SK-N-DZ (cell line): Measurements from ENCODE around the gene CCDC54. TPM values are rescaled to one million over a fixed set of nuclear protein-coding genes. Genes with fewer than 3 reads are reported as not detected.
"Not testable (repeated sequence)": the region's sequence is repeated elsewhere in the genome, so short reads cannot be mapped to it uniquely, and the experiment has no call there.

Source experiments
- DNase-seq: peaks from one replicate; pipeline ENCODE4 v3.0.0-alpha.2; 2015; ENCODE audit warnings: low spot score
- polyA plus RNA-seq, 2 experiments: library from polyadenylated mRNA; depleted of rRNA; stranded (reverse); fragments of >200 nt; gene quantifications; 2 replicates each; pipeline ENCODE4 v1.2.3, GENCODE V29; 2014

The CCDC54 gene
- polyA plus RNA-seq (2014; cell fraction: cytosol; rRNA removed): not detected in 2 replicates
- polyA plus RNA-seq (2014; cell fraction: nucleus; rRNA removed): not detected in 2 replicates

DNA sequence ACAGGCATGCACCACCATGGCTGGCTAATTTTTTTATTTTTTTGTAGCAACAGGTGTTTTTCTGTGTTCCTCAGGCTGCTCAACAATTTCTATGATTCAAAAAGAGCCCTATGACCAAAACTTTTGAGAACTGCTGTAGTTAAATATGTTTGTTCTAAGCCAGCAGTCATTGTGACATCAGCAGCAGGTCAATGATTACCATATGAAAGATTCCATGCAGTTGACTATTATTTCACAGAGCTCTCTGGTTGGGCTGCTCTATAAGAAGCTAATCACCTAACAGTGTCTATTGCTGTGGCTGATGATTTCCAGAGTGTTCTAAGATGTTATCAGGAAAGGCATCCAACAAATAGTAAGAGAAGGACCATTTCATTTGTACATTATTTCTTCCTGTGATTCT, at the start of gene CCDC54:
Gene CCDC54 (plus strand): TSS at position 289 of the 400 bp plus-strand sequence. CDS start 149 bp downstream, outside the sequence.
- DNase-seq: no peak

- DNase-seq: no peak
These were observed 49.2 kb upstream of the CCDC54 start for GRCh38 chr3:107328069-107328468.

- no peak for DNase-seq
These were observed 48.2 kb upstream of the CCDC54 start for GRCh38 chr3:107329088-107329487.

DNA sequence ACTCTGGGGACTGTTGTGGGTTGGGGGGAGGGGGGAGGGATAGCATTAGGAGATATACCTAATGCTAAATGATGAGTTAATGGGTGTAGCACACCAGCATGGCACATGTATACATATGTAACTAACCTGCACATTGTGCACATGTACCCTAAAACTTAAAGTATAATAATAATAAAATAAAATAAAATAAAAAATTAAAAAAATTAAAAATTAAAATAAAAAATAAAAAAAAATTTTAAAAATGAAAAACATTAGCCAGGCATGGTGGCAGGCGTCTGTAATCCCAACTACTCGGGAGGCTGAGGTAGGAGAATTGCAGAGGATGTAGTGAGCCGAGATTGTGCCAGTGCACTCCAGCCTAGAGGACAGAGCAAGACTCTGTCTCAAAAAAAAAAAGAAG, 37.5 kb upstream of the CCDC54 start:
- DNase-seq: not testable (repeated sequence)

- DNase-seq: no peak
These were observed 32.5 kb upstream of the CCDC54 start for GRCh38 chr3:107344722-107345121.

- no peak for DNase-seq
These were observed 31.3 kb upstream of the CCDC54 start for GRCh38 chr3:107345822-107346405.

- no peak for DNase-seq
These were observed 30.7 kb upstream of the CCDC54 start for GRCh38 chr3:107346564-107346963.

GRCh38 chr3:107347751-107348150, 29.5 kb upstream of the CCDC54 start:
- DNase-seq: no peak

- DNase-seq: no peak
These were observed 20.5 kb upstream of the CCDC54 start for GRCh38 chr3:107356706-107357105.

DNA sequence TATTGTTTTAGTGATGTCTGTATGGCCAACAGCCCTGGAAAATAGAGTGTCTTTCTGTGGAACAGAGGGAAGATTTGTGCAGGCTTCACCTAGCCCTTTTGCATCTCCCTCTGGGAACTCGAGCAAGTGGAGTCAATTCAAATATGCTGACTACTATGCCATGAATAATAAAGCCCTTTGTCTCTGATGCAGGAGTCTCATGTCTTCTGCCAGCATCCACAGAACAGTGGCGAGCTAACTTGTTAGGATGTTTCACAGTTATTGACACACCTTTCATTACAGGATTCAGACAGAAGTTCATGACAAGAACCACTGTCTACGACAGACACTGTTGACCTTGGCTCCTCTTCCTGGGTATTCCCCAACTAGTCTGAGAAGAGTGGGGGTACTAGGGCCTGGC, 15.6 kb upstream of the CCDC54 start:
- DNase-seq: no peak

DNA sequence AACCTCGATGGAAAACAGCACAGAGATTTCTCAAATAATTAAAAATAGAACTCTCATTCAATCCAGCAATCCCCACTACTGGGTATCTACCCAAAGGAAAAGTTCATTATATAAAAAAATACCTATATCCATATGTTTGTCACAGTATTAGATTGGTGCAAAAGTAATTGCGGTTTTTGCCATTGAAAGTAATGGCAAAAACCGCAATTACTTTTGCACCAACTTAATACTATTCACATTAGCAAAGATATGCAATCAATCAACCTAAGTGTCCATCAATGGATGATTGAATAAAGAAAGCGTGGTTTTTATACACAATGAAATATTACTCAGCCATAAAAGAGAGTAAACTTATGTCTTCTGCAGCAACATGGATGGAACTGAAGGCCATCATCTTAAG, 12.2 kb upstream of the CCDC54 start:
- DNase-seq: no peak

DNA sequence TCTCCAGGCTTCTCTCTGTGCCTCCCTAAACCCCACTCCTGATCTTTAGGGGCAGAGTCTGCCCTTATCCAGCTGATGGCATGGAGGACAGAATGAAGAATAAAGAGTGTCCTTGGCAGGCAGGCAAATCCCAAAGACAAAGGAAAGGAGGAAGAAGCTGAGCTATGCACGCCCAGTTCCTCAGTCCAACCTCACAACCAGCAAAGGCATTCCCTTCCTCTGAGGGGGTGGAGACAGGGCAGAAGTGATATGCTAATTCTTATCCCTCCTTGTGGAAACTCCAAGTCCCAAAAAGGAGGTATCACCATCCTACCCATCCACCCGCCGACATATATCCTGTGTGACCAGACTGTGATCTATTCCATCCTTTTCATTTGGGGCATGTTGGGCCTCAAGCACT, 10.5 kb upstream of the CCDC54 start:
- DNase-seq: no peak

GRCh38 chr3:107367353-107367752, 9.9 kb upstream of the CCDC54 start:
- no peak for DNase-seq

GRCh38 chr3:107368654-107369398, 8.4 kb upstream of the CCDC54 start:
- no peak for DNase-seq

DNA sequence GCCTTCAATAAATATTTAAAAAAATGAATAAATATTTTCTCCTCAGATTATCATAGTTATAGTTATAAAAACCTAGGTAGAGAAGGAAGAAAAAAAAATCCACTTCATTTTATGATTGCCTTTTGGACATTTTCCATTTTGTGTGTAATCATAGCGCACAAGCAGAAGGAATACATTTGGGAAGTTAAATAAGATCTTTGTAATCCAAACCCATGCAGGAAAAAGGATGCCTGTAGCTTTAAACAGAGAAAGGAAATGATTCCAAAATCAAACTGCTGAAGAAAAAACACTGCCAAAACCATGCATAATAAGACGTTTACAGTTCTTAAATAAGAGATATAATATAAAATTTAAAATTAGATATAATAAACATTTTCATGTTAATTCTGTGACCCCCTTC, 7.4 kb upstream of the CCDC54 start:
- DNase-seq: no peak

GRCh38 chr3:107370907-107371306, 6.3 kb upstream of the CCDC54 start:
- no peak for DNase-seq

DNA sequence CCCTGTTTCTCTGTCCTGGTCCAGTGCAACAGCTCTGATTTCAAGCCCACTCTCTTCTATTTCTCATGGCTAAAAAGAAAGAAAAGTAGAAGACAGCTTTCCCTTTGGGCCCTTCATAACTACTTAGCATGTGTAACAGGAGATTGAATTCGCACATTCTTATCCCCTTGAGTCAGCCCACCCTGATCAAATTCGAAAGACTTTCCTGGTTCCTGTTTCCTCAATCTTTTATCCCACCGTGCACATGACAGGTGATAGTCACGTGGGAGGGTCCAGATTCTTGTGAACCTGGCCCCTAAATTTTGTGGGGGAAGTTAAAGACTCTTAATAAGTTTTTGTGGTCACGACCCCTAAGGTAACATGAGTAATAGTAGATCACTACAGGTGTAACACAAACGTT, 4.7 kb upstream of the CCDC54 start:
- no peak for DNase-seq

- DNase-seq: no peak
These were observed 3.3 kb upstream of the CCDC54 start for GRCh38 chr3:107373896-107374295.

DNA sequence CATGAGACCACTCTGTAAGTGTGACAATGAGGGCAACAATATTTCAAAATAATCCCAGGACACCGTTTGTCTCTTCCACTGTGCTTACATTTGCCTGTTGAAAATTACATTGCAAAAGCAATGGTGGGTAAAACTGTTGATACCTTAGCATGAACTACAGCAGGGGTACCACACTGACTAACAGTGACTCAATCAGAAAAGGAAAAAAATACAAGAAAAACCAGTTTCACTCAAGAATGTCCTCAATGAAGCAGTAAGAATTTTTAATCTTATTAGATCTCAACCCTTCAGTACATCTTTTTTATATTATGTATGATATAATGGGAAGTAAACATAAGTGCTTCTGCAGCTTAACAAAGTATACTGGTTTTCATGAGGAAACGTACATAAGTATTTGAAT, 1.6 kb upstream of the CCDC54 start:
- no peak for DNase-seq

DNA sequence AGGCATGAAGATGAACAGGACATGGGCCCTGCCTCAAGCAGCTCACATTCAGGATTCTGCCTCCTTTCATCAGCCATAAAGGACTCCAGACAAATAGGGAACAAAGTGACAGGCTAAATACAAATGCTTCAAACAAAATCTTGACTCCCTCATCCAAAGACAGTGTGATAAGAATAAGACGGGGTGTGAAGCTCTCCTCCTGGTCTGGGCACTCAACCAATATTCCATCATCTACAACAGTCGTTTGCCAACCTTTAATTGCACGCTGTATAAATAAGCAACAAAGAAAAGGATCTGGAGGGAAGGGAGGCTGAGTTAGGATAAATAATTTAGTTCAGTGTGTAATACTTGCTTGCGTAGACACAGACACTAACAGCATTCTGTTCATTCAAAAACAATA, 5.4 kb downstream of the CCDC54 start:
- no peak for DNase-seq

DNA sequence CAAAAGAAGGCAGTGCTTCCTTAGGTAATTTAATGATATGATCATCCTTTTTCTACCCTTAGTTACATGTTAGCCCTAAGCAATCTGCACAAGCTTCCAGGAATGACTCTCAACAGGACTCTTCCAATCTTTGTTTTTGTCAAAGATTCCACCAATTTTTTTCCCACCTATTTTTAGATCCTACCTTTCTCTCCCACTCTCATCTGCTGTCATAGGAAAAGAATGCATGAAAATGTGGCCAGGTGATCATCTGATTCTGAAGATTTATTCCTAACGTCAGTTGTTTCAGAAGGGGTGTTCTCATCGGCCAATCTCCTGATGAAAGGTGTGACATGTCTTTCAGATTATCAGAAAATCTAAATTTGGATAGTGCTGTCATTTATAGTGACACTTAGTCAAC, 7.2 kb downstream of the CCDC54 start:
- DNase-seq: no peak

- no peak for DNase-seq
These were observed 7.7 kb downstream of the CCDC54 start for GRCh38 chr3:107384907-107385306.

DNA sequence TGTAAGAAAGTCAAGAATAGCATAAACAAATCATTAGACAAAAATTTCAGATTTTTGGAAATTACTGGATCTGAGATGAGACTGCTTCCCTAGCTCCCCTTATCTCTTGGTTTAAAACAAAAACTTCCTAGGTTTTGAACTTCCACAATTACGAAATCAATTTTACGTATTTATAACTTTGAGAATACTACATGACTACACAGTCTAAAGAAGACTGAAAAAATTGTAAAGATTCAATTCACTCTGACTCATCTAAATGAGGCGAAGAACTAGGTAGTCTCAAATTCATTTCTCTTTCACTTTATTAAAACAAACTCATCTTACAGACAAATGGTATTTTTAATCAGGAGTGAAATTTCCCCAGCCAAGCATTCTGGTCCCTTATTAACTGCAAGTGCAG, 10.3 kb downstream of the CCDC54 start:
- DNase-seq: no peak
